Measurements from ENCODE around the gene ARHGEF26.

ARHGEF26 gene

DNA sequence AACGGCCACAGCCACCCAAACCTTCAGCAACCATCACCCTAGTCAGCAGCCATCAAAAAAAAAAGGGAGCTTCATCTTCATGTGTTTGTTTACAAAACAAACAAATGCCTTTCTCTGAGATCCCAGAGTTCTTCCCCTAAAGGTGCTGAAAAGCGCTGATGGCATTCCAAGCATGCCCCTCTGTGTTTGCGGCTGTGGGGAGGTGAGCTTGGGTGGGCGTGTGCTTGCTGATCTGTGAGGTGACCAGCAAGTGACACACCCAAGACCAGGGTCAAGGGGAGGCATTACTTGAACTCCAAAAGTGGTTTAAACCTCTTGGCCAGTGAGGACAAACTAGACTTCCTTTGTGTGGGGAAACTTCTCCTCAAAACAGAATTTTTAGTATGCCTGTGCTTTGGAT is 121.6 kb downstream of the ARHGEF26 start:
- no peak for TF ChIP-seq RARB (CRISPR knock-in tag; IDR thresholded peaks at IDR 0.05)
- no peak for TF ChIP-seq ZNF565 (CRISPR knock-in tag; conservative IDR thresholded peaks at IDR 0.05; ENCODE audit: low read depth)
- no peak for TF ChIP-seq ZNF70 (CRISPR knock-in tag; IDR thresholded peaks at IDR 0.05)
- no peak for TF ChIP-seq OSR1 (CRISPR knock-in tag; IDR thresholded peaks at IDR 0.05)
- no peak for TF ChIP-seq ZC3H10 (CRISPR knock-in tag; IDR thresholded peaks at IDR 0.05)
- TF ChIP-seq, protein P1, sequence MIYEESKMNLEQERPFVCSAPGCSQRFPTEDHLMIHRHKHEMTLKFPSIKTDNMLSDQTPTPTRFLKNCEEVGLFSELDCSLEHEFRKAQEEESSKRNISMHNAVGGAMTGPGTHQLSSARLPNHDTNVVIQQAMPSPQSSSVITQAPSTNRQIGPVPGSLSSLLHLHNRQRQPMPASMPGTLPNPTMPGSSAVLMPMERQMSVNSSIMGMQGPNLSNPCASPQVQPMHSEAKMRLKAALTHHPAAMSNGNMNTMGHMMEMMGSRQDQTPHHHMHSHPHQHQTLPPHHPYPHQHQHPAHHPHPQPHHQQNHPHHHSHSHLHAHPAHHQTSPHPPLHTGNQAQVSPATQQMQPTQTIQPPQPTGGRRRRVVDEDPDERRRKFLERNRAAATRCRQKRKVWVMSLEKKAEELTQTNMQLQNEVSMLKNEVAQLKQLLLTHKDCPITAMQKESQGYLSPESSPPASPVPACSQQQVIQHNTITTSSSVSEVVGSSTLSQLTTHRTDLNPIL (CRISPR knock-in tag; IDR thresholded peaks at IDR 0.05; ENCODE audit: low read depth), result no peak
- TF ChIP-seq, protein P2, sequence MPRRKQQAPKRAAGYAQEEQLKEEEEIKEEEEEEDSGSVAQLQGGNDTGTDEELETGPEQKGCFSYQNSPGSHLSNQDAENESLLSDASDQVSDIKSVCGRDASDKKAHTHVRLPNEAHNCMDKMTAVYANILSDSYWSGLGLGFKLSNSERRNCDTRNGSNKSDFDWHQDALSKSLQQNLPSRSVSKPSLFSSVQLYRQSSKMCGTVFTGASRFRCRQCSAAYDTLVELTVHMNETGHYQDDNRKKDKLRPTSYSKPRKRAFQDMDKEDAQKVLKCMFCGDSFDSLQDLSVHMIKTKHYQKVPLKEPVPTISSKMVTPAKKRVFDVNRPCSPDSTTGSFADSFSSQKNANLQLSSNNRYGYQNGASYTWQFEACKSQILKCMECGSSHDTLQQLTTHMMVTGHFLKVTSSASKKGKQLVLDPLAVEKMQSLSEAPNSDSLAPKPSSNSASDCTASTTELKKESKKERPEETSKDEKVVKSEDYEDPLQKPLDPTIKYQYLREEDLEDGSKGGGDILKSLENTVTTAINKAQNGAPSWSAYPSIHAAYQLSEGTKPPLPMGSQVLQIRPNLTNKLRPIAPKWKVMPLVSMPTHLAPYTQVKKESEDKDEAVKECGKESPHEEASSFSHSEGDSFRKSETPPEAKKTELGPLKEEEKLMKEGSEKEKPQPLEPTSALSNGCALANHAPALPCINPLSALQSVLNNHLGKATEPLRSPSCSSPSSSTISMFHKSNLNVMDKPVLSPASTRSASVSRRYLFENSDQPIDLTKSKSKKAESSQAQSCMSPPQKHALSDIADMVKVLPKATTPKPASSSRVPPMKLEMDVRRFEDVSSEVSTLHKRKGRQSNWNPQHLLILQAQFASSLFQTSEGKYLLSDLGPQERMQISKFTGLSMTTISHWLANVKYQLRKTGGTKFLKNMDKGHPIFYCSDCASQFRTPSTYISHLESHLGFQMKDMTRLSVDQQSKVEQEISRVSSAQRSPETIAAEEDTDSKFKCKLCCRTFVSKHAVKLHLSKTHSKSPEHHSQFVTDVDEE (CRISPR knock-in tag; IDR thresholded peaks at IDR 0.05), result no peak
- no peak for TF ChIP-seq CSDC2 (CRISPR knock-in tag; IDR thresholded peaks at IDR 0.05)
- no peak for TF ChIP-seq PPARA (CRISPR knock-in tag; IDR thresholded peaks at IDR 0.05; ENCODE audit: borderline replicate concordance)
- no peak for TF ChIP-seq SNAI2 (CRISPR knock-in tag; IDR thresholded peaks at IDR 0.05)
- no peak for TF ChIP-seq TOX (CRISPR knock-in tag; IDR thresholded peaks at IDR 0.05; ENCODE audit: borderline replicate concordance)
- TF ChIP-seq ZFP30 (CRISPR knock-in tag; IDR thresholded peaks at IDR 0.05), result no peak
- no peak for TF ChIP-seq TCF4 (CRISPR knock-in tag; IDR thresholded peaks at IDR 0.05; ENCODE audit: borderline replicate concordance)
- no peak for TF ChIP-seq ZFP3 (CRISPR knock-in tag; IDR thresholded peaks at IDR 0.05)
- no peak for ATAC-seq

DNA sequence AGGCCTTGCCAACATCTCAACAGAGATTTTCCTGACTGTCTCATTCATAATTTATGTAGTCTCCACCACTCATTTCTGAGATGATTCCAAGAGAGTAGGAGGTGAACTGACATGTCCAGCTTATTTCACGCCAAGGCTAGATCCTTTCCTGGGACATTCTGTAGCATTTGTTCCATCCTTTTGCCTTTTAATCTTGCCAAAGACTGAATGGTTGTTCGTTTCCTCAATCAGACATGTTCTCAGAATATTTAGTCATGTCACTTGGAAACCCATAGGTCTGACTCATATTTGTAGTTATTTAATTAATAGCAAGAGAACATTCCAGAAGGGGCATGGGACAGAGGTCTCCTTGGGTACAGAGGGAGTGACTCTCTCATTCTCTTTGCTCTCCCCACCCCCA is 122.2 kb downstream of the ARHGEF26 start:
- no peak for TF ChIP-seq ZNF565 (CRISPR knock-in tag; conservative IDR thresholded peaks at IDR 0.05; ENCODE audit: low read depth)
- TF ChIP-seq ZNF8 (CRISPR knock-in tag; IDR thresholded peaks at IDR 0.05), result no peak
- TF ChIP-seq, protein P3, sequence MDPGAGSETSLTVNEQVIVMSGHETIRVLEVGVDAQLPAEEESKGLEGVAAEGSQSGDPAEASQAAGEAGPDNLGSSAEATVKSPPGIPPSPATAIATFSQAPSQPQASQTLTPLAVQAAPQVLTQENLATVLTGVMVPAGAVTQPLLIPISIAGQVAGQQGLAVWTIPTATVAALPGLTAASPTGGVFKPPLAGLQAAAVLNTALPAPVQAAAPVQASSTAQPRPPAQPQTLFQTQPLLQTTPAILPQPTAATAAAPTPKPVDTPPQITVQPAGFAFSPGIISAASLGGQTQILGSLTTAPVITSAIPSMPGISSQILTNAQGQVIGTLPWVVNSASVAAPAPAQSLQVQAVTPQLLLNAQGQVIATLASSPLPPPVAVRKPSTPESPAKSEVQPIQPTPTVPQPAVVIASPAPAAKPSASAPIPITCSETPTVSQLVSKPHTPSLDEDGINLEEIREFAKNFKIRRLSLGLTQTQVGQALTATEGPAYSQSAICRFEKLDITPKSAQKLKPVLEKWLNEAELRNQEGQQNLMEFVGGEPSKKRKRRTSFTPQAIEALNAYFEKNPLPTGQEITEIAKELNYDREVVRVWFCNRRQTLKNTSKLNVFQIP (CRISPR knock-in tag; IDR thresholded peaks at IDR 0.05; ENCODE audit: borderline replicate concordance, low read depth), result no peak
- no peak for TF ChIP-seq ZFP3 (CRISPR knock-in tag; IDR thresholded peaks at IDR 0.05)
- no peak for TF ChIP-seq TCF4 (CRISPR knock-in tag; IDR thresholded peaks at IDR 0.05; ENCODE audit: borderline replicate concordance)
- TF ChIP-seq, protein P4, sequence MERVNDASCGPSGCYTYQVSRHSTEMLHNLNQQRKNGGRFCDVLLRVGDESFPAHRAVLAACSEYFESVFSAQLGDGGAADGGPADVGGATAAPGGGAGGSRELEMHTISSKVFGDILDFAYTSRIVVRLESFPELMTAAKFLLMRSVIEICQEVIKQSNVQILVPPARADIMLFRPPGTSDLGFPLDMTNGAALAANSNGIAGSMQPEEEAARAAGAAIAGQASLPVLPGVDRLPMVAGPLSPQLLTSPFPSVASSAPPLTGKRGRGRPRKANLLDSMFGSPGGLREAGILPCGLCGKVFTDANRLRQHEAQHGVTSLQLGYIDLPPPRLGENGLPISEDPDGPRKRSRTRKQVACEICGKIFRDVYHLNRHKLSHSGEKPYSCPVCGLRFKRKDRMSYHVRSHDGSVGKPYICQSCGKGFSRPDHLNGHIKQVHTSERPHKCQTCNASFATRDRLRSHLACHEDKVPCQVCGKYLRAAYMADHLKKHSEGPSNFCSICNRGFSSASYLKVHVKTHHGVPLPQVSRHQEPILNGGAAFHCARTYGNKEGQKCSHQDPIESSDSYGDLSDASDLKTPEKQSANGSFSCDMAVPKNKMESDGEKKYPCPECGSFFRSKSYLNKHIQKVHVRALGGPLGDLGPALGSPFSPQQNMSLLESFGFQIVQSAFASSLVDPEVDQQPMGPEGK (CRISPR knock-in tag; IDR thresholded peaks at IDR 0.05; ENCODE audit: borderline replicate concordance), result no peak
- TF ChIP-seq ESRRG (CRISPR knock-in tag; IDR thresholded peaks at IDR 0.05), result no peak
- TF ChIP-seq BACH2 (CRISPR knock-in tag; IDR thresholded peaks at IDR 0.05; ENCODE audit: borderline replicate concordance), result no peak
- no peak for TF ChIP-seq RARB (CRISPR knock-in tag; IDR thresholded peaks at IDR 0.05)
- TF ChIP-seq, protein P5, sequence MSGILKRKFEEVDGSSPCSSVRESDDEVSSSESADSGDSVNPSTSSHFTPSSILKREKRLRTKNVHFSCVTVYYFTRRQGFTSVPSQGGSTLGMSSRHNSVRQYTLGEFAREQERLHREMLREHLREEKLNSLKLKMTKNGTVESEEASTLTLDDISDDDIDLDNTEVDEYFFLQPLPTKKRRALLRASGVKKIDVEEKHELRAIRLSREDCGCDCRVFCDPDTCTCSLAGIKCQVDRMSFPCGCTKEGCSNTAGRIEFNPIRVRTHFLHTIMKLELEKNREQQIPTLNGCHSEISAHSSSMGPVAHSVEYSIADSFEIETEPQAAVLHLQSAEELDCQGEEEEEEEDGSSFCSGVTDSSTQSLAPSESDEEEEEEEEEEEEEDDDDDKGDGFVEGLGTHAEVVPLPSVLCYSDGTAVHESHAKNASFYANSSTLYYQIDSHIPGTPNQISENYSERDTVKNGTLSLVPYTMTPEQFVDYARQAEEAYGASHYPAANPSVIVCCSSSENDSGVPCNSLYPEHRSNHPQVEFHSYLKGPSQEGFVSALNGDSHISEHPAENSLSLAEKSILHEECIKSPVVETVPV (CRISPR knock-in tag; IDR thresholded peaks at IDR 0.05), result no peak
- no peak for TF ChIP-seq OSR1 (CRISPR knock-in tag; IDR thresholded peaks at IDR 0.05)
- no peak for TF ChIP-seq ISL1 (CRISPR knock-in tag; IDR thresholded peaks at IDR 0.05)
- no peak for TF ChIP-seq SNAI2 (CRISPR knock-in tag; IDR thresholded peaks at IDR 0.05)
- TF ChIP-seq PPARA (CRISPR knock-in tag; IDR thresholded peaks at IDR 0.05; ENCODE audit: borderline replicate concordance), result no peak
- TF ChIP-seq ZFP30 (CRISPR knock-in tag; IDR thresholded peaks at IDR 0.05), result no peak
- no peak for TF ChIP-seq ARNTL (CRISPR knock-in tag; IDR thresholded peaks at IDR 0.05; ENCODE audit: borderline replicate concordance, low read depth)
- no peak for TF ChIP-seq ZNF70 (CRISPR knock-in tag; IDR thresholded peaks at IDR 0.05)
- TF ChIP-seq TOX (CRISPR knock-in tag; IDR thresholded peaks at IDR 0.05; ENCODE audit: borderline replicate concordance), result no peak
- TF ChIP-seq ZC3H10 (CRISPR knock-in tag; IDR thresholded peaks at IDR 0.05), result no peak

More for the DNA sequence above, 122.2 kb downstream of the ARHGEF26 start:
- no peak for ATAC-seq
